Suppressor macrophage (primary cell): Measurements from ENCODE around the gene DNAH10.
A peak's percentile ranks its signal among the peaks of the same experiment; 100 is the strongest.

Experiments
- DNase-seq, 4 experiments: peaks; one replicate each; pipeline ENCODE4 v3.0.0-alpha.2; 2020 to 2022

DNAH10 gene

GRCh38 chr12:123948796-123949769 is 187.0 kb downstream of the DNAH10 start:
- no peak for DNase-seq

DNA sequence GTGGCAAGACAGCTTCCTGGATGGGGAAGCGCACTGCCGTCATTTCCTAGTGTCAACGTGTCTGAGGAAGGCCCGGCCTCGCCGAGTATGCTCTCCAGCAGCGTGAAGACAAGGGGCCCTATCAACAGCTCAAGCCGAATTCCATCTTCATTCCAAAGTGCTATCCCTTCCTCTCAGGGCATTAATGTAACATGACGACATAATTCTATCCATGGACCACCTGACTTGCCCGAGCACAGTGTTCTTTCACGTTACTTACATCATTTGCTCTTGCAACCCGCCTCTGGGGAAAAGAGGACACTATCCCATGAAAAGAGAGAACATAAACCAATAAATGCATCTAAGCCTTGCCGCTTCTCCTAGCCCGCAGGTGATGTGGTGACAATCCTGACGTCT is 187.7 kb downstream of the DNAH10 start:
- DNase-seq = no peak

DNA sequence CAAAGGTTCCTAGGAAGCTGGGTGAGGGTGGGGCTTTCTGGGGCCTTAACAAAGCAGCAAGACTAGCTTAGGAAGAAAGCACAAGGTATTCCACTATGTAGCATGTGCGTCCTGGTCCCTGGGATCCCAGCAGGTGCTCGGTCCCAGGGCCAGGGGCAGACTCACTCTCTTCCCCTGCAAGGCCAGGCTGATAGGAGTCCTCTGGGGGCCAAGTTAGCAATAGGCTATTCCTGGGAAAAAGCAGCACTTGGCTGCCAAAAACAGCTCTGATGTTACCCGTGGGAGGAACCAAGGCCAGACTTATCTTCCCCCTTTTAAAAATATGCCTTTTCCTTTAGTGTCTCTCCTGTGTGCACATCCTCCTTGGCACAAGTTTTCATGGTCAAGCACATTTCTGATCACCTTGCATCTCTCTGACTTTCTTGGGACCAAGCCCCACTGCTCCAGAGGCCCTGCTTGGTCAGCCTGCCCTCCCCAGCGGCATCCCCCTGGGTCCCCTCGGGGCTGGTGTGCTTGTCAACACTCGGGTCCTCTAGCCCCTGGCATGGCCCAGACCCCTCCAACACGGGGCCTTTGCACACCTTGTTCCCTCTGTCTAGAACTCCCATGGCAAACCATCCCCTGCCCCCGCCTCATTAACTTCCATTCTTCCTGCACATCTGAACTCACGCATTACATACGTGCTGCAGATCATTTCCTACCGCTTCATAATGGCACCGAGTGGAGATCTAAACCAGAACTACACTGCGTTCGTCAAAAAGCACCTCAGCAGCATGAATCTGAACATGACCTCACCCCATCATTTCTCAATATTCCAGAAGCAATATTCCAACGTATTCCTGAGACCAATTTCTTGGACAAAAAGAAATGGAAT is 188.6 kb downstream of the DNAH10 start:
- peak in 2 of 4 experiments; percentile 18 to 20 for DNase-seq

DNA sequence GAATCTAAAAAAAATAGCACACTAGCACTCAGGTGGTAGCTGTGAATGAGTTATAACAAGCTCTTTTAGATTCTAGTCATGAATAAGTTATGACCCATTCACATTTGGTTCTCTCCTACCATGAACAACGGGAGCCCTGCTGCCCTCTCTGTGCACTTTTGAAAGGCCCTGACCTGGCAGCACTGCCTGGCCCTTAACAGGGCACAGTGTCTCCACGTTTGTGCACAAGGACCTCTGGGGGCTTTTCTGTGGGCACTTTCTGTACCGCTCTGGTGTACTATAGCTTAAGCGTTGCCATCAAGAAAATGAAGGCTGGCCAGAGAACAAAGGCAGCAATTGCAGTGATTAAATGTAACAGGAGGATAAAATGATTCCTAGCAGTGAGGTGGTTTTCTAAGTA is 189.4 kb downstream of the DNAH10 start:
- no peak for DNase-seq

GRCh38 chr12:123952037-123952436 is 189.9 kb downstream of the DNAH10 start:
- no peak for DNase-seq

DNA sequence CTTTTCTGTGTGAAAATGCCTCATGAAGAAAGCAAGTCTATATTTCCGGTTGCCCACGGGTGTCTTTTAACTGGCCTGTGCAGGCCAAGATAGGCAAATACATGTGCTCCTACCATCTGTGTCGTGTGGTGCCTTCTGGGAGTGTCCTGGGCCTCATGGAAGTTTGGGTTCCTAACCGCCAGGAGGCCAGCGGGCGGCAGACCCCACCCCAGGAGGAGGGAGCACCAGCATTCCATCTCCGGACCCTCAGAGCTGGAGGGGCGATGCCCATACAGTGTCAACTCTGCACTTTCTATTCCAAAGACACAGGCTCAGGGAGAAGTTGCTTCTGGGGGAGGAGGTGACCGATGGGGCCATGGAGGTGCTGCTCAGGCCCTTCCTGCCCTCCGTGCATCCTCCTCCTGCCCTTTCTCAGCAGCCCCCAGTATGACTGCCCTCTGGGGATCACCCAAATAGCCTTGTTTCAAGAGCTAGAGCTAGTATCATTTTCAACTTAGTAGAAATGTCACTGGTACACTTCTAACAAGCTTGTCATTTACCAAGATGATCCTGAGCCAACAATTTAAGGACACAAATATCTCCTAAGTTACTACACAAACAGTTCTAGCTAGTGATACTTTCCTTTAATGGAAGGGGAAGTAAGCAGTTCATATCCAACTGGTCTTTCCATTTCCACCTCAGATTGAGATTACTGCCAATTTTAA is 192.7 kb downstream of the DNAH10 start:
- no peak for DNase-seq

DNA sequence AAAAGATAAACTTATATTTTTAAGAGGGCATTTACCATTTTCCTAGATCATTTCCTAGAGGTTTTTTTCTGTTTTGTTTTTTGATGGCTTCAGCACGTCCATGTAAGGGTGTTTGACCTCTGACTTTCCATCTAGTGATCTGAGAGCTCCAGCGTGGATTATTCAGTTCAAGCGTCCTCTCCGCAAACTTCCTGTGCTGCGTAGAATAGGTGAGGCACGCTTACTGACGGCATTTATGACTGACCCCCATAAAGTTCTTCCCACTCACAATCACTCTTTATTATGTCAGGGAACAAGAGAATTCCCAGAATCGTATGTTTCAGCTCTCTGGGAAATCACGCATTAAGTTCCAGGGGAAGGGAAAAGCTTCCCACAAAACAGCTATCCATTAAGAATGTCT is 194.1 kb downstream of the DNAH10 start:
- DNase-seq = no peak

DNA sequence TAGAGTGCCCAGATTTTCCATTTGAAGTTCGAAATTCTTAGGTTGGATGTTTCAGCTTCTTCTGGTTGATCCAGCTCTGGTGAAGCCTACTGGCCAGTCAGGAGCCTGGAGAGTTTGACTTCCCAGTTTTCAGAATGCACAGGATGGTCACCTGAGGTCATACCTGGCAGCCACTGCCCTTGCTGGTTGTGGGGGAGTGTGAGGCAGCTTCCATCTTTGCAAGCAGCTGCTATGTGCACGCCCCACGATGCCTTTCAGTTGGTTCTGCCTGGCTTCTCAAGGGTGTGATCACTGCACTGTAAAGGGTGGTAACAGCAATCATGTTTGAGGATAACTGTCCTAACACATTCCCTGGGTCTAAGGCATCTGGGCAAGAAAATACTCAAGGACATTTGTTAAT is 195.1 kb downstream of the DNAH10 start:
- no peak for DNase-seq

DNA sequence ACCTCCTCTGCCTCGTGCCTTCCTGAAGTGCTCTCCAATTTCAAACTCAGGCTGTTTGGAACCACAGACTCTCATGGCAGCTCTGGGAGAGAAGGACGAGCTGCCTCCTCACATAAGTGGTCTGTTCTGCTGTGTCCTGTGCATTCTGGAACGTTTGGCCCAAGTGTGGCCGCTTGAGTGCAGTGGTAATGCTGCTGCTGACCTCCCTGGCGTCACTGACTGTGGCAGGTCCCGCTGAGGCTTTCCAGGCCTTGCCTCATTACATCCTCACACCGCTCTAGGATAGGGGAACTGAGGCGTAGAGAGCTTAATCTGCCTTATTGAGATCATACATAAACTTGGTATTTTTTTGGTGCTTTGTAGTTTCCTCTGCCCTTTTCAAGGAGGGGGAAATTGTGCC is 196.4 kb downstream of the DNAH10 start:
- no peak for DNase-seq

DNA sequence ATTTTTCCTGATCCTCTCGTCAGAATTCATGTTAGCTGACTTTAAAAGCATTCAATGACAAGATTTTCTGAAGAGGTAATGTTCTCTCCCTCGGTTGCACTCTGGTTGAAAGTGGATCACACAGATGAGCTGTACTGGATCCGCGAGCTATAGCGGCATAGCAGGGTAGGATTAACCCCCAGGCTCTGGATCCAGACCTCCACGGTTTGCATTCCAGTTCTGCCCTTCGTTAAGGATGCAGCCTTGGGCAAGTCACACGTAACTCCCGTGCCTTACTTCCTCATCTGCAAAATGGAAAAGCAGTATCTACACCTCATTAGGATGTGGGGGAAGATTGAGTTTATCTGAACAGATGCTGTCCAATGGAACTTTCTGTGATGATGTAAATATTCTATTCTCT is 196.8 kb downstream of the DNAH10 start:
- no peak for DNase-seq

GRCh38 chr12:123960029-123960735 is 198.1 kb downstream of the DNAH10 start:
- DNase-seq = no peak

- no peak for DNase-seq
Observed at GRCh38 chr12:123960856-123961255, 198.8 kb downstream of the DNAH10 start.

GRCh38 chr12:123961585-123962345 is 199.7 kb downstream of the DNAH10 start:
- DNase-seq = no peak

- no peak for DNase-seq
Observed at GRCh38 chr12:123962513-123962912, 200.4 kb downstream of the DNAH10 start.

- DNase-seq = no peak
Observed at GRCh38 chr12:123963821-123964220, 201.7 kb downstream of the DNAH10 start.

DNA sequence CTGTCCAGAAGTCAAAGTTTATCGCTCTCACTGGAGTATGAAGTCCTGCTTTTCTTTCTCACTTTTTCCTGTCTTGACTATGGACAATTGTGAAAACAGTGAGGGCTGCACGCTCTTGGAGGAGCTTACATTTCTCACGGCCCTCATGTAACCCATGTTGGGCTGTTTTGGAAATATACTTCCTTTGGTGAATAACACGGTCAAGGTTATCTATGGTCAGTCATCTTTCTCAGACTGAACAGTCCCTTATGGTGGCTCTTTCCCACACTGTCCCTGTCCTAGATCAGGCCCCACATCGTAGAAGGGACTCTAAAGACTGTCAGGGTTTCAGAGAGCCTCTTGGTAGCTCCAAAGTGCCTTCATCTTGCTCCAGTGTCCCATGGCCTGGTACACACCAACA is 203.3 kb downstream of the DNAH10 start:
- DNase-seq = no peak

DNA sequence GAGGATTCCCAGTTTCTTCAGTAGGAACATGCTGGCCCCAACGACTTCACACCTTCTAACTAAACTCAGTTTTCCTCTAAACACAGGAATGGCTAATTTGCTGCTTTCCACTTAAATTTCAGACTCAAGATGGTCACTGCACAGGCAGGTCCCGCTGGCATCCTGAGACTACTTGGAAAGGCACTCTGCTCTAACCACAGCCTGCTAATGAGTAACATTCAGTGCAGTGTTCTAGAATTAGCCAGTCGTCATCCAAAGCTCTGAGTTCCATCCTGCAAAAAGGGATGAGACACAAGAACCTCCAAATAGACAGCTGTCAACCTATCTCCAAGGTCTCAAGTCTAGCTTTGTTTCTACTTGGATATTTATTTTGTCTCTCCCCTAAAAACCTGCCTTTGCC is 204.5 kb downstream of the DNAH10 start:
- DNase-seq = no peak

DNA sequence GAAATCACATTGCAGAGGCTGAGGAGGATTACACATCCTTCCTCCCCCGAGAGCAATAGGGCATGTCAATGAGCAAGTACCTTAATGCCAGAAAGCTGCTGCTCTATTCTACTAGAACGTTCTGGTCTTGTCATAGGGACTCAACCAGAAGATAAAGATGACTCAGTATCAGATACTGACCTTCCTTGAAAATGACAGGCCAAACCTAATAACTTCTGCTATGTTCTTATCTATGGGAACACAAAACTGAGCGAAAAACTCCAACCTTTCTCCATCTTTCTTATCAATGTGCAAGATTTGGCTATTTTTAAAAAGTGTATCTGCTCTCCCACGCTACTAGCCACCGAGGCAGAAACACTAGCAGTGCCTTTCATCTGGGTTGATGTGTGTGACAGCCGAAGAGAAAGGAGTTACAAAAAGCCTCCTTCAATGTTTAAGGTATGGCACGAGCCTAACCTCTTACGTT is 205.1 kb downstream of the DNAH10 start:
- no peak for DNase-seq

GRCh38 chr12:123971449-123971769 is 209.3 kb downstream of the DNAH10 start:
- DNase-seq = no peak

- peak; percentile 23 to 50 (median 38) for DNase-seq
Observed at GRCh38 chr12:123971770-123972456, 209.8 kb downstream of the DNAH10 start.
